Endothelial cell of umbilical vein (primary cell): ENCODE measurements around the gene SMPDL3B. TPM values are rescaled to one million over a fixed set of nuclear protein-coding genes. Genes with fewer than 3 reads are reported as not detected.

Source experiments
- BruUV-seq: library from RNA; stranded (reverse); fragments of 400-500 nt; replicated peaks from 2 replicates; lab custom pipeline; 2021; lab: Mats Ljungman, UMichigan
- CTCF ChIA-PET: fragments of 300-600, 350-600 bp; sonication (Branson Sonifier 250); formaldehyde crosslinking; loops from one replicate; lab custom pipeline; 2021; ENCODE audit warnings: antibody characterized with exemption, inconsistent platforms; lab: Charles Lee
- POLR2A ChIA-PET: fragments of 300-600, 350-600 bp; sonication (Branson Sonifier 250); formaldehyde crosslinking; loops from one replicate; lab custom pipeline; 2021; ENCODE audit warnings: antibody characterized with exemption, inconsistent platforms; lab: Charles Lee
- DNase-seq: peaks from one replicate; pipeline ENCODE4 v3.0.0-alpha.2; 2011; ENCODE audit warnings: low read depth, low spot score
- FAIRE-seq: peaks from 2 replicates; lab custom pipeline; 2011; peaks lifted over from hg19 to GRCh38; lab: Jason Lieb, UNC
- H2AFZ ChIP-seq: 2 replicates; pipeline ENCODE4 v1.6.0; 2012; ENCODE audit warnings: low read depth, low read length, control low read depth, inconsistent platforms
- H3K27ac ChIP-seq: 2 replicates; pipeline ENCODE4 v1.5.1; 2011; ENCODE audit warnings: low read depth, mild to moderate bottlenecking, control low read depth, low read length, moderate library complexity; ENCODE audit not compliant: insufficient read depth
- H3K27me3 ChIP-seq, 2 experiments: 2 replicates each; pipeline versions ENCODE4 v1.6.0 to v1.6.1; 2011; ENCODE audit warnings: low read length in 2 of 2, mixed read lengths in 1 of 2; ENCODE audit not compliant: control insufficient read depth in 2 of 2, insufficient read depth in 2 of 2
- H3K36me3 ChIP-seq, 2 experiments: 2 replicates in 1 of 2; 3 replicates in 1 of 2; pipeline ENCODE4 v1.5.1; 2011; ENCODE audit warnings: low read length in 2 of 2, mild to moderate bottlenecking in 1 of 2, moderate library complexity in 1 of 2; ENCODE audit not compliant: control insufficient read depth in 2 of 2, insufficient read depth in 2 of 2; ENCODE audit errors: extremely low read depth in 1 of 2
- H3K4me1 ChIP-seq: 3 replicates; pipeline ENCODE4 v1.5.1; 2011; ENCODE audit warnings: mild to moderate bottlenecking, low read length; ENCODE audit not compliant: control insufficient read depth, insufficient read depth; ENCODE audit errors: extremely low read depth
- H3K4me2 ChIP-seq: 2 replicates; pipeline ENCODE4 v1.6.1; 2011; ENCODE audit warnings: low read length, control low read depth, mixed read lengths; ENCODE audit not compliant: insufficient read depth
- H3K4me3 ChIP-seq, 3 experiments: fragments of 200-600 bp in 1 of 3; sonication (generic), shearing (Covaris generic) in 1 of 3; replicated peaks in 1 of 3; 2 replicates each; pipeline ENCODE4 v1.5.1; 2011 to 2016; ENCODE audit warnings: control low read depth in 3 of 3, low read length in 3 of 3, mild to moderate bottlenecking in 2 of 3, inconsistent platforms in 1 of 3, low read depth in 1 of 3, moderate library complexity in 1 of 3; ENCODE audit not compliant: insufficient read depth in 1 of 3
- H3K79me2 ChIP-seq: 2 replicates; pipeline ENCODE4 v1.6.0; 2012; ENCODE audit warnings: low read length, inconsistent platforms; ENCODE audit not compliant: control insufficient read depth, insufficient read depth
- H3K9ac ChIP-seq: replicated peaks from 2 replicates; pipeline ENCODE3; 2011; ENCODE audit warnings: low read length, control low read depth; ENCODE audit not compliant: insufficient read depth; ENCODE audit errors: extremely low read depth
- H3K9me1 ChIP-seq: replicated peaks from 3 replicates; pipeline ENCODE4 v1.6.0; 2011; ENCODE audit warnings: mild to moderate bottlenecking, low read length; ENCODE audit not compliant: control insufficient read depth, insufficient read depth; ENCODE audit errors: extremely low read depth
- H3K9me3 ChIP-seq: replicated peaks from 2 replicates; pipeline ENCODE4 v1.5.1; 2012; ENCODE audit warnings: low read length, inconsistent platforms; ENCODE audit not compliant: control insufficient read depth, insufficient read depth
- H4K20me1 ChIP-seq: replicated peaks from 2 replicates; pipeline ENCODE3; 2011; ENCODE audit warnings: mild to moderate bottlenecking, low read length; ENCODE audit not compliant: control insufficient read depth, insufficient read depth; ENCODE audit errors: extremely low read depth
- CTCF ChIP-seq, 2 donors: IDR thresholded peaks; 1 replicate in 1 of 2; 2 replicates in 1 of 2; pipeline ENCODE4 v1.5.1; 2011; ENCODE audit warnings: low read length in 2 of 2, mild to moderate bottlenecking in 2 of 2, moderate library complexity in 2 of 2, control low read depth in 1 of 2, inconsistent platforms in 1 of 2, low read depth in 1 of 2; ENCODE audit not compliant: insufficient read depth in 1 of 2; ENCODE audit errors: extremely low read depth in 1 of 2
- EZH2 ChIP-seq: IDR thresholded peaks from 2 replicates; pipeline ENCODE4 v1.6.1; 2012; ENCODE audit warnings: borderline replicate concordance, low read depth, mild to moderate bottlenecking, moderate library complexity, low read length, inconsistent platforms; ENCODE audit not compliant: severe bottlenecking
- FOS ChIP-seq: IDR thresholded peaks from 2 replicates; pipeline ENCODE4 v1.6.1; 2011; ENCODE audit warnings: mild to moderate bottlenecking, low read length, moderate library complexity, borderline replicate concordance; ENCODE audit not compliant: insufficient read depth
- GATA2 ChIP-seq: IDR thresholded peaks from 2 replicates; pipeline ENCODE4 v1.7.0; 2011; ENCODE audit warnings: low read depth, mild to moderate bottlenecking, moderate library complexity, mixed read lengths, low read length; ENCODE audit not compliant: insufficient read length, insufficient read depth
- JUN ChIP-seq: IDR thresholded peaks from 2 replicates; pipeline ENCODE4 v1.6.1; 2011; ENCODE audit warnings: borderline replicate concordance, low read depth; ENCODE audit not compliant: insufficient read length, insufficient read depth
- MAX ChIP-seq: IDR thresholded peaks from 2 replicates; pipeline ENCODE4 v1.6.1; 2011; ENCODE audit not compliant: insufficient read depth, insufficient read length
- MYC ChIP-seq: IDR thresholded peaks from one replicate; pipeline ENCODE4 v1.6.1; 2011; ENCODE audit warnings: mild to moderate bottlenecking, low read depth, low read length
- POLR2A ChIP-seq: IDR thresholded peaks from 2 replicates; pipeline ENCODE4 v1.6.1; 2012; ENCODE audit warnings: low read depth, mild to moderate bottlenecking, control low read depth, low read length
- POLR2AphosphoS5 ChIP-seq: IDR thresholded peaks from 2 replicates; pipeline ENCODE4 v1.6.1; 2012; ENCODE audit warnings: low read depth, mild to moderate bottlenecking, control low read depth, low read length, moderate library complexity; ENCODE audit not compliant: insufficient read depth
- dilution Hi-C: fragments of 300-500 bp; cut with MboI; formaldehyde crosslinking; loops from one replicate; pipeline ENCODE4 v1.15.0; 2019; ENCODE audit warnings: low sequenced_read_pairs; ENCODE audit not compliant: extremely low pct_ligation_motif_present
- intact Hi-C: fragments of 100-400 bp; cut with micrococcal nuclease; formaldehyde crosslinking; loops from one replicate; pipeline ENCODE4 v1.10.0; 2022
- polyA plus RNA-seq, 4 experiments: library from polyadenylated mRNA; depleted of rRNA in 3 of 4; stranded (reverse) in 3 of 4; unstranded in 1 of 4; fragments of >200 nt; gene quantifications; 2 replicates each; pipeline versions ENCODE4 v1.2.1 to v1.2.3, GENCODE V29; 2011 to 2012; ENCODE audit warnings: missing spikeins in 1 of 4
- total RNA-seq: library from RNA; stranded (reverse); gene quantifications from 2 replicates; pipeline ENCODE4 v1.2.3, GENCODE V29; 2021

SMPDL3B gene
- total and polyA plus RNA-seq, 2 donors (not counting 3 experiments of a cell fraction or from before 2014, with no cell fraction given), result 1.3 TPM; not detected in 1

DNA sequence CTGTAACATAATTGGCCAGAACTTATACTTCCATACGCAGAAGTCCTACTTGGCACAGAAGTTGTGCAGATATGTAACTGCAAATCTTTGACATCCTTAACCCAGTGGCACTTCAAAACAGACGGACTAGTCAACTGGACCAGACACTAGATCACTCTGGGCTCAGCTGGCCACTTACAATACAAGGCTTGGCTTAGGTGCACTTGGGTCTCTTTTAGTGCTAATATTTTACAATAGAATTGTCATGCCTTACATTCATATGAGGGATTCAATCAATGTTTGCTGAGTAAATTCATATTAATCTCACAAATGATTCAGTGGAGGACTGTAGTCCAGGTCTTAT, 45.0 kb downstream of the SMPDL3B start:
- TF ChIP-seq GATA2 (no peak), EZH2 (no peak), POLR2A (no peak), FOS (no peak), MYC (no peak), MAX (no peak), CTCF (IDR thresholded peaks at IDR 0.05; ENCODE audit: extremely low read depth in 1 of 2, insufficient read depth in 1 of 2, low read depth in 1 of 2, low read length in 2 of 2) (no peak), POLR2AphosphoS5 (no peak), JUN (no peak)
- peaks cover 0 to 4% of the 10 kb centered on the region in 2 experiments for H3K36me3 ChIP-seq
- dilution Hi-C loops, result no loop called here
- no peak overlapping the region for H3K9ac ChIP-seq
- H2AFZ ChIP-seq, result no peak overlapping the region
- H3K4me3 ChIP-seq, result no peak overlapping the region
- H3K9me3 ChIP-seq, result no peaks in the 10 kb centered on the region
- intact Hi-C loops, result loop anchor here (1.0 to 10.0 kb wide), 3 partner anchors 40 to 225 kb away; no protein-coding TSS in a partner anchor
- DNase-seq (no peak), FAIRE-seq (no peak)
- no peak overlapping the region for H3K27ac ChIP-seq
- H3K27me3 ChIP-seq, result no peaks in the 10 kb centered on the region
- no TSS peak for BruUV-seq
- POLR2A ChIA-PET, result interaction anchor here (0.5 kb wide), 1 partner anchor 19 kb away, joined by 4 read pairs; no protein-coding TSS in a partner anchor
- no peaks in the 10 kb centered on the region for H4K20me1 ChIP-seq
- no peaks in the 10 kb centered on the region for H3K79me2 ChIP-seq
- H3K4me1 ChIP-seq, result peaks cover 3% of the 10 kb centered on the region
- H3K4me2 ChIP-seq, result no peak overlapping the region
- CTCF ChIA-PET, result interaction anchor here (0.7 to 6.3 kb wide), 19 partner anchors 8 to 311 kb away, joined by 3 to 99 read pairs (median 6); partner anchors contain the start of gene EYA3
- no peaks in the 10 kb centered on the region for H3K9me1 ChIP-seq
